Measurements from ENCODE around the gene DESI1. TPM values are rescaled to one million over a fixed set of nuclear protein-coding genes. Genes with fewer than 3 reads are reported as not detected.

Gene DESI1
- total and polyA plus RNA-seq, 2 of the 13 experiments (the other 11 are each of a cell fraction or from before 2014, with no cell fraction given): 21.6 to 29.2 TPM

DNA sequence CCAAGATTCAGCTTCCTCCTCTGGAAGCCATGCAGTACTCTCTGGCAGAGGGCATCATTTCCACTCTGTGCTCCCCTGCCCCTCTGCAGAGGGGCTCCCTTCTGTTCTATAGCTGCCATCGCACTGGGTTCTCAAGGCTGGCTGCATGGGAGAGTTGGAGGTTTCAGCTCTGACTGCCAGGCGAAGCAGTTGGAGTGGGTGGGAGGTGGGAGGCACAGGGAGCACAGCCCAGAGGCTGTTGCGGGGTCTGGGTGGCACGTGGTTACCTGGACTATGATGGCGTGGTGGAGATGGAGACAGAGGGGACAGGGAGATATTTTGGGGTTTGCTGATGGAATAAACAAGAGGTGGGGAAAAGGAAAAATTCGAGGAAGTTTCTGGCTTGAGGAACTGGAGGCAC is 36.0 kb downstream of the DESI1 start (continued):
- TF ChIP-seq, protein P1, sequence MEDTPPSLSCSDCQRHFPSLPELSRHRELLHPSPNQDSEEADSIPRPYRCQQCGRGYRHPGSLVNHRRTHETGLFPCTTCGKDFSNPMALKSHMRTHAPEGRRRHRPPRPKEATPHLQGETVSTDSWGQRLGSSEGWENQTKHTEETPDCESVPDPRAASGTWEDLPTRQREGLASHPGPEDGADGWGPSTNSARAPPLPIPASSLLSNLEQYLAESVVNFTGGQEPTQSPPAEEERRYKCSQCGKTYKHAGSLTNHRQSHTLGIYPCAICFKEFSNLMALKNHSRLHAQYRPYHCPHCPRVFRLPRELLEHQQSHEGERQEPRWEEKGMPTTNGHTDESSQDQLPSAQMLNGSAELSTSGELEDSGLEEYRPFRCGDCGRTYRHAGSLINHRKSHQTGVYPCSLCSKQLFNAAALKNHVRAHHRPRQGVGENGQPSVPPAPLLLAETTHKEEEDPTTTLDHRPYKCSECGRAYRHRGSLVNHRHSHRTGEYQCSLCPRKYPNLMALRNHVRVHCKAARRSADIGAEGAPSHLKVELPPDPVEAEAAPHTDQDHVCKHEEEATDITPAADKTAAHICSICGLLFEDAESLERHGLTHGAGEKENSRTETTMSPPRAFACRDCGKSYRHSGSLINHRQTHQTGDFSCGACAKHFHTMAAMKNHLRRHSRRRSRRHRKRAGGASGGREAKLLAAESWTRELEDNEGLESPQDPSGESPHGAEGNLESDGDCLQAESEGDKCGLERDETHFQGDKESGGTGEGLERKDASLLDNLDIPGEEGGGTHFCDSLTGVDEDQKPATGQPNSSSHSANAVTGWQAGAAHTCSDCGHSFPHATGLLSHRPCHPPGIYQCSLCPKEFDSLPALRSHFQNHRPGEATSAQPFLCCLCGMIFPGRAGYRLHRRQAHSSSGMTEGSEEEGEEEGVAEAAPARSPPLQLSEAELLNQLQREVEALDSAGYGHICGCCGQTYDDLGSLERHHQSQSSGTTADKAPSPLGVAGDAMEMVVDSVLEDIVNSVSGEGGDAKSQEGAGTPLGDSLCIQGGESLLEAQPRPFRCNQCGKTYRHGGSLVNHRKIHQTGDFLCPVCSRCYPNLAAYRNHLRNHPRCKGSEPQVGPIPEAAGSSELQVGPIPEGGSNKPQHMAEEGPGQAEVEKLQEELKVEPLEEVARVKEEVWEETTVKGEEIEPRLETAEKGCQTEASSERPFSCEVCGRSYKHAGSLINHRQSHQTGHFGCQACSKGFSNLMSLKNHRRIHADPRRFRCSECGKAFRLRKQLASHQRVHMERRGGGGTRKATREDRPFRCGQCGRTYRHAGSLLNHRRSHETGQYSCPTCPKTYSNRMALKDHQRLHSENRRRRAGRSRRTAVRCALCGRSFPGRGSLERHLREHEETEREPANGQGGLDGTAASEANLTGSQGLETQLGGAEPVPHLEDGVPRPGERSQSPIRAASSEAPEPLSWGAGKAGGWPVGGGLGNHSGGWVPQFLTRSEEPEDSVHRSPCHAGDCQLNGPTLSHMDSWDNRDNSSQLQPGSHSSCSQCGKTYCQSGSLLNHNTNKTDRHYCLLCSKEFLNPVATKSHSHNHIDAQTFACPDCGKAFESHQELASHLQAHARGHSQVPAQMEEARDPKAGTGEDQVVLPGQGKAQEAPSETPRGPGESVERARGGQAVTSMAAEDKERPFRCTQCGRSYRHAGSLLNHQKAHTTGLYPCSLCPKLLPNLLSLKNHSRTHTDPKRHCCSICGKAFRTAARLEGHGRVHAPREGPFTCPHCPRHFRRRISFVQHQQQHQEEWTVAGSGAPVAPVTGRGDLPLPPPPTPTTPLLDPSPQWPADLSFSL (CRISPR knock-in tag; IDR thresholded peaks at IDR 0.05): no peak
- TF ChIP-seq, protein P2, sequence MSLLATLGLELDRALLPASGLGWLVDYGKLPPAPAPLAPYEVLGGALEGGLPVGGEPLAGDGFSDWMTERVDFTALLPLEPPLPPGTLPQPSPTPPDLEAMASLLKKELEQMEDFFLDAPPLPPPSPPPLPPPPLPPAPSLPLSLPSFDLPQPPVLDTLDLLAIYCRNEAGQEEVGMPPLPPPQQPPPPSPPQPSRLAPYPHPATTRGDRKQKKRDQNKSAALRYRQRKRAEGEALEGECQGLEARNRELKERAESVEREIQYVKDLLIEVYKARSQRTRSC (CRISPR knock-in tag; IDR thresholded peaks at IDR 0.05; ENCODE audit: low read depth): no peak
- TF ChIP-seq KAT7 (CRISPR knock-in tag; IDR thresholded peaks at IDR 0.05; ENCODE audit: borderline replicate concordance) (no peak), RFX1 (IDR thresholded peaks at IDR 0.05) (no peak)

DNA sequence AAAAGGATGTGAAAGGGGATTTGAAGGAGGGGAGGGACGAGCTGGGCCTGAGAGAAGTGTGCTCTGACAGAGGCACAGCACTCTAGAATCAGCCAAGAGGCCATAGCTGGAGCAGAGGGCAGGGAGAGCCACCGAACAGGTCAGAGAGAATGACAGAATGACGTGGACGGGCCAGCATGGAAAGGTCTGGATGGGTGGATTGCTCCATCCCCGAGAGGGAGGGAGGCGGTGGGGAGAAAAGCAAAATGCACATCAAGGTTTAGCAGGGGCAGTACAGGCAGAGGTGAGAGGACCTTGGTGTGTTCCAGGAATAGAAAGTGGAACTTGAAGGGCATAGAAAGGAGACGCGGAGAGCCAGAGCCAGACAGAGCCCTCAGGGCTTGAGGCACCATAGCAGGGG is 38.1 kb downstream of the DESI1 start:
- ATAC-seq (no peak), FAIRE-seq (no peak), DNase-seq (ENCODE audit: low spot score) (no peak)
- no peak overlapping the region for H3K4me2 ChIP-seq (ENCODE audit: low read depth, low read length)
- WGBS (ENCODE audit: low lambda C conversion rate): 96% methylated on average over 8 of the region's 8 CpGs
- H4K20me1 ChIP-seq (ENCODE audit: insufficient read depth, low read length): no peaks in the 10 kb centered on the region
- intact Hi-C loops (cut with micrococcal nuclease; ENCODE audit: unreplicated experiment) (no loop called here), in situ Hi-C loops (cut with HindIII; ENCODE audit: extremely low pct_ligation_motif_present, low pct_unique_long_range_greater_than_20kb) (no loop called here)
- H3K36me3 ChIP-seq (replicated peaks in 1 of 2; ENCODE audit: control insufficient read depth in 1 of 2, insufficient read depth in 2 of 2, low read length in 2 of 2): peaks cover 10 to 51% of the 10 kb centered on the region in 2 experiments
- H2AFZ ChIP-seq (ENCODE audit: low read length): no peak overlapping the region
- H3K9me3 ChIP-seq (ENCODE audit: low read length): no peaks in the 10 kb centered on the region
- BruUV-seq (replicated peaks): no TSS peak
- H3K4me1 ChIP-seq (ENCODE audit: insufficient read depth, low read length): peaks cover 27% of the 10 kb centered on the region
- no peak overlapping the region for H3K9ac ChIP-seq (ENCODE audit: insufficient read depth, low read depth, low read length)
- ChIA-PET CTCF (ENCODE audit: low intra/inter-chr PET ratio, low total read pairs) (no interaction called here), POLR2A (no interaction called here)
- no peaks in the 10 kb centered on the region for H3K27me3 ChIP-seq (ENCODE audit: control insufficient read depth in 1 of 2, insufficient read depth in 2 of 2, low read length in 2 of 2)
- no peaks in the 10 kb centered on the region for H3K79me2 ChIP-seq (ENCODE audit: insufficient read depth, low read length)
- H3K4me3 ChIP-seq (replicated peaks in 1 of 3; ENCODE audit: insufficient read depth in 1 of 3, low read depth in 2 of 3, low read length in 3 of 3): no peak overlapping the region
- H3K27ac ChIP-seq (ENCODE audit: extremely low read length, insufficient read depth, low read length): no peak overlapping the region
- TF ChIP-seq ZMYM3 (CRISPR knock-in tag; IDR thresholded peaks at IDR 0.05) (no peak), YEATS4 (CRISPR knock-in tag; IDR thresholded peaks at IDR 0.05; ENCODE audit: borderline replicate concordance) (no peak), ZNF224 (CRISPR knock-in tag; IDR thresholded peaks at IDR 0.05) (no peak), SMAD1 (CRISPR knock-in tag; IDR thresholded peaks at IDR 0.05; ENCODE audit: borderline replicate concordance, low read depth) (no peak), SIN3A (IDR thresholded peaks at IDR 0.05; ENCODE audit: borderline replicate concordance, low read depth, low read length) (no peak), ZNF451 (CRISPR knock-in tag; IDR thresholded peaks at IDR 0.05) (no peak)
- TF ChIP-seq, protein P3, sequence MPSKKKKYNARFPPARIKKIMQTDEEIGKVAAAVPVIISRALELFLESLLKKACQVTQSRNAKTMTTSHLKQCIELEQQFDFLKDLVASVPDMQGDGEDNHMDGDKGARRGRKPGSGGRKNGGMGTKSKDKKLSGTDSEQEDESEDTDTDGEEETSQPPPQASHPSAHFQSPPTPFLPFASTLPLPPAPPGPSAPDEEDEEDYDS (CRISPR knock-in tag; IDR thresholded peaks at IDR 0.05): no peak
- TF ChIP-seq, protein P4, sequence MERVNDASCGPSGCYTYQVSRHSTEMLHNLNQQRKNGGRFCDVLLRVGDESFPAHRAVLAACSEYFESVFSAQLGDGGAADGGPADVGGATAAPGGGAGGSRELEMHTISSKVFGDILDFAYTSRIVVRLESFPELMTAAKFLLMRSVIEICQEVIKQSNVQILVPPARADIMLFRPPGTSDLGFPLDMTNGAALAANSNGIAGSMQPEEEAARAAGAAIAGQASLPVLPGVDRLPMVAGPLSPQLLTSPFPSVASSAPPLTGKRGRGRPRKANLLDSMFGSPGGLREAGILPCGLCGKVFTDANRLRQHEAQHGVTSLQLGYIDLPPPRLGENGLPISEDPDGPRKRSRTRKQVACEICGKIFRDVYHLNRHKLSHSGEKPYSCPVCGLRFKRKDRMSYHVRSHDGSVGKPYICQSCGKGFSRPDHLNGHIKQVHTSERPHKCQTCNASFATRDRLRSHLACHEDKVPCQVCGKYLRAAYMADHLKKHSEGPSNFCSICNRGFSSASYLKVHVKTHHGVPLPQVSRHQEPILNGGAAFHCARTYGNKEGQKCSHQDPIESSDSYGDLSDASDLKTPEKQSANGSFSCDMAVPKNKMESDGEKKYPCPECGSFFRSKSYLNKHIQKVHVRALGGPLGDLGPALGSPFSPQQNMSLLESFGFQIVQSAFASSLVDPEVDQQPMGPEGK (CRISPR knock-in tag; IDR thresholded peaks at IDR 0.05): no peak

All from HepG2 (cell line).